Activated B cell treated with CpG ODN at 0.5 μM for 24 hours (primary cell): ENCODE results near the gene TSHZ2. TPM values are rescaled to one million over a fixed set of nuclear protein-coding genes. Genes with fewer than 3 reads are reported as not detected.

Source experiments
- ATAC-seq: fragments of 200-7000 bp; cut with Tn5 transposase; one replicate; pipeline ENCODE4 v1.10.0; 2021; ENCODE audit warnings: low read depth, mild to moderate bottlenecking, moderate library complexity
- CTCF ChIA-PET: fragments of 350-600 bp; sonication (Branson Sonifier 250); formaldehyde crosslinking; loops from one replicate; lab custom pipeline; 2021; ENCODE audit warnings: antibody characterized with exemption; lab: Charles Lee
- POLR2A ChIA-PET: fragments of 350-600 bp; sonication (Branson Sonifier 250); formaldehyde crosslinking; loops from one replicate; lab custom pipeline; 2021; ENCODE audit warnings: antibody characterized with exemption; lab: Charles Lee
- DNase-seq: peaks from one replicate; pipeline ENCODE4 v3.0.0; 2022
- H3K27ac Mint-ChIP-seq: one replicate; pipeline ENCODE4 v1.8.0; 2020; ENCODE audit warnings: mixed read lengths
- H3K27me3 Mint-ChIP-seq: one replicate; pipeline ENCODE4 v1.8.0; 2021; ENCODE audit warnings: mixed read lengths
- H3K36me3 Mint-ChIP-seq: one replicate; pipeline ENCODE4 v1.8.0; 2021; ENCODE audit warnings: low read depth, mixed read lengths
- H3K4me1 Mint-ChIP-seq: one replicate; pipeline ENCODE4 v1.8.0; 2021; ENCODE audit warnings: mixed read lengths
- H3K4me3 Mint-ChIP-seq: one replicate; pipeline ENCODE4 v1.8.0; 2020; ENCODE audit warnings: mild to moderate bottlenecking, mixed read lengths
- H3K9me3 Mint-ChIP-seq: one replicate; pipeline ENCODE4 v1.8.0; 2020; ENCODE audit warnings: mixed read lengths
- intact Hi-C: fragments of 100-400 bp; cut with micrococcal nuclease; formaldehyde crosslinking; loops from one replicate; pipeline ENCODE4 v1.15.1; 2024
- total RNA-seq: library from RNA; stranded (reverse); gene quantifications from 2 replicates; pipeline ENCODE4 v1.2.3, GENCODE V29; 2022
- TF ChIP-seq, protein P1 (sequence below): fragments of 200-600 bp; IDR thresholded peaks from one replicate; pipeline ENCODE4 v1.8.0; 2022; ENCODE audit warnings: antibody characterized with exemption, mild to moderate bottlenecking

The TSHZ2 gene
- total RNA-seq, 1 donor from 2014 or later: 1.7 TPM

DNA sequence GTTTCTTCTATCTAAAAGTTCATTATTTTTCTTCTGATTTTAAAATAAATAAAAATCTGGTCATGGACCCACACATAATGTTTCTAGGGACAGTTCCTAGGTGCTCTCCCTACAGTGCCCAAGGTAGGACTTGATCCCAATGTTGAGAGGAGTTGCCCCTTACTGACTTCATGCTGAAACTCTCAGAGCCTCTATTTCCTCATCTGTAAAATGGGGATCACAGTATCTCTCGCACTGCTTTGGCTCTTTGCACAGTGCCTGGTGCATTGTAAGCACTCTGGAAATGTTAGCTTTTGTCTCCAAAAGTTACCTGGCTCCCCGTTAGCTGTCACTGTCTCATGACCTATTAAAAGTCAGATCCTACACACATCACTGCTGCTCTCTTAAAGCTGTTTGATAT, 205.5 kb downstream of the TSHZ2 start:
- TF ChIP-seq, protein P1, sequence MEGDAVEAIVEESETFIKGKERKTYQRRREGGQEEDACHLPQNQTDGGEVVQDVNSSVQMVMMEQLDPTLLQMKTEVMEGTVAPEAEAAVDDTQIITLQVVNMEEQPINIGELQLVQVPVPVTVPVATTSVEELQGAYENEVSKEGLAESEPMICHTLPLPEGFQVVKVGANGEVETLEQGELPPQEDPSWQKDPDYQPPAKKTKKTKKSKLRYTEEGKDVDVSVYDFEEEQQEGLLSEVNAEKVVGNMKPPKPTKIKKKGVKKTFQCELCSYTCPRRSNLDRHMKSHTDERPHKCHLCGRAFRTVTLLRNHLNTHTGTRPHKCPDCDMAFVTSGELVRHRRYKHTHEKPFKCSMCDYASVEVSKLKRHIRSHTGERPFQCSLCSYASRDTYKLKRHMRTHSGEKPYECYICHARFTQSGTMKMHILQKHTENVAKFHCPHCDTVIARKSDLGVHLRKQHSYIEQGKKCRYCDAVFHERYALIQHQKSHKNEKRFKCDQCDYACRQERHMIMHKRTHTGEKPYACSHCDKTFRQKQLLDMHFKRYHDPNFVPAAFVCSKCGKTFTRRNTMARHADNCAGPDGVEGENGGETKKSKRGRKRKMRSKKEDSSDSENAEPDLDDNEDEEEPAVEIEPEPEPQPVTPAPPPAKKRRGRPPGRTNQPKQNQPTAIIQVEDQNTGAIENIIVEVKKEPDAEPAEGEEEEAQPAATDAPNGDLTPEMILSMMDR: no peak
- intact Hi-C loops: no loop called here
- POLR2A ChIA-PET: no interaction called here
- Mint-ChIP-seq H3K27me3 (peaks cover 4% of the 10 kb centered on the region), H3K36me3 (no peaks in the 10 kb centered on the region), H3K27ac (no peak overlapping the region), H3K4me3 (no peak overlapping the region), H3K4me1 (no peaks in the 10 kb centered on the region), H3K9me3 (no peaks in the 10 kb centered on the region)
- CTCF ChIA-PET: no interaction called here
- ATAC-seq (no peak), DNase-seq (no peak)

DNA sequence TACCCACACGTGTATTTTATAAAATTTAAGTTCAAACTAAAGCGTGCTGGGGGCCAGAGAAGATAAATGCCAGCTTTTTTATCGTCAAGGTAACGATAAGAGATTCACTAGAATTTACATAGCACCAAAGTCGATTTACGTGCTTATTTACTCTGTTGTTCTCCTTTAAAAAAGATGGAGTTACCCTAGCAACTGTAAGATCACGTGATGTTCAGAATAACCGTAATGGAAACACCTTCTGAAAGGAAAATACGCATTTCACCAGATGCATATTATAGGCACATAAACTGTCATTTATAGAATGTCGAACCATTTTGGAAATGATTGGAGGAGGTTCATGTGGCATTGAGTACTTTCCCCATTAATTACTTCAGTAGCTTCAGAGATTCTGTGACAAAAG, 207.6 kb downstream of the TSHZ2 start:
- Mint-ChIP-seq H3K4me3 (no peak overlapping the region), H3K9me3 (no peaks in the 10 kb centered on the region), H3K27me3 (peaks cover 4% of the 10 kb centered on the region), H3K36me3 (no peaks in the 10 kb centered on the region), H3K27ac (no peak overlapping the region), H3K4me1 (no peaks in the 10 kb centered on the region)
- intact Hi-C loops: no loop called here
- DNase-seq (no peak), ATAC-seq (no peak)
- CTCF ChIA-PET: no interaction called here
- POLR2A ChIA-PET: no interaction called here
- TF ChIP-seq, protein P1: no peak

DNA sequence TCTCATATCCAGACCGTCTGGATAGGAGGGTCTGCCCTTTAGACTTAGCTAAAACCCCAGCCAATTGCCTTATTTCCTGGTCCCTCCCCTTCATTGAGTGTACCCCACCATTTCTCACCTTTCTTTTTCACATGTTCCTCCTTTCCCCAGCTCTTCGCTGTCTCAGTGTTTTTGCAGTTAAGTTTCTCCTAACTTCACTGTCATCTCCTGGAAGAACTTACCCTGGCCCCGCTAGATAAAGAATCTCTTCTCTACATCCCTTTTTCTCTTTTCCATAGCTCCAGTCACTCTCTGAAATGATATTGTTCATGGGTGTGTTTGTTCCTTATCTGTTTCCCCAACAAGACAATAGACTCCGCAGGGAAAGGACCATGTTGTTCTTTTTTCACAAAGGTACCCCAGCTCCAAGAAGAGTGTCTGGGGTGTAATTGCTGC, 208.8 kb downstream of the TSHZ2 start:
- Mint-ChIP-seq H3K36me3 (no peaks in the 10 kb centered on the region), H3K9me3 (no peaks in the 10 kb centered on the region), H3K4me3 (no peak overlapping the region), H3K4me1 (no peaks in the 10 kb centered on the region), H3K27ac (no peak overlapping the region), H3K27me3 (peaks cover 4% of the 10 kb centered on the region)
- DNase-seq (no peak), ATAC-seq (no peak)
- ChIA-PET CTCF (no interaction called here), POLR2A (no interaction called here)
- intact Hi-C loops: no loop called here
- TF ChIP-seq, protein P1: no peak

DNA sequence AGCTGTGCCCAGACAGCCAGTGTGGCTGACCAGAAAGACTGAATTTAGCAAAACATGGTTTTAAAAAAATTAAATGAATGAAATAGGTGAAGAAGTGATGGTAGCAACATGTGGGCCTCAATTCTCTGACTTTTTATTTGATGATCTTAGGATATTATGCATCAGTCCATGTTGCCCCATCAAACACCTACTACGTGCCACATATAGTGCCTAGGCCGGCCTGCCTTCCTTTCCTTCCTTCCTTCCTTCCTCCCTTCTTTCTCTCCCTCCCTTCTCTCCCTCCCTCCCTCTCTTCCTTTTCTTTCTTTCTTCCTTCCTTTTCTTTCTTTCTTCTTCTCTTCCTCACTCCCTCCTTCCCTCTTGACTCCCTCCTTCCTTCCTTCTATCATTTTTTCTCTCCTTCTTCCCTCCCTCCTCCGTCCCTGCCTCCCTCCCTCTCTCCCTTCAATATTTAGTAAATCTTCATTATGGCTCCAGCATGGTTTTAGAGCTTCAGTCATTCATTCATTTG, 209.8 kb downstream of the TSHZ2 start:
- ATAC-seq: no peak
- peaks cover 4% of the 10 kb centered on the region for H3K27me3 Mint-ChIP-seq
- no peak for DNase-seq
- H3K4me1 Mint-ChIP-seq: no peaks in the 10 kb centered on the region
- POLR2A ChIA-PET: no interaction called here
- H3K9me3 Mint-ChIP-seq: no peaks in the 10 kb centered on the region
- CTCF ChIA-PET: no interaction called here
- H3K27ac Mint-ChIP-seq: no peak overlapping the region
- H3K4me3 Mint-ChIP-seq: no peak overlapping the region
- TF ChIP-seq, protein P1: no peak
- no peaks in the 10 kb centered on the region for H3K36me3 Mint-ChIP-seq
- intact Hi-C loops: no loop called here

DNA sequence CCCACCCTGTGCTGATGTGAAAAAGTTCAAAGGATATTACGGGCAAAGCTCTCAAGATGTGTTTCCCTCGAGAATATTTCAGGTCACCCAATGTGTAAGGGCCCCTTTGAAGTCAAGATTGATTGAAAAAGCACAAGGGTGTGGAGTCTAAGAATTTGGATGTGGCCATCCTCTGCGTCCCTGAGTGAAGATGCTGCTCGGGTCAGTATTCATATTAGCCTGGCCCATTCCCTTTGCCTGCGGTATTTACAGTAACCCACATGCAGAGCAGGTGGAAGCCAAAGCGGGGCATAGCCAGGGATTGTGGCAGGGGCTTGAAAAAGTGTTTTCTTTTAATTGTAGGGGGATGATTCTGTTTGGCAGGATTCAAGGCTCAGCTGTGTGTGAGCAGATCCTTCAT, 211.0 kb downstream of the TSHZ2 start:
- CTCF ChIA-PET: no interaction called here
- Mint-ChIP-seq H3K36me3 (no peaks in the 10 kb centered on the region), H3K4me1 (peaks cover 6% of the 10 kb centered on the region), H3K4me3 (no peak overlapping the region), H3K27ac (no peak overlapping the region), H3K9me3 (no peaks in the 10 kb centered on the region), H3K27me3 (peaks cover 2% of the 10 kb centered on the region)
- TF ChIP-seq, protein P1: no peak
- intact Hi-C loops: no loop called here
- ATAC-seq: no peak
- DNase-seq: no peak
- POLR2A ChIA-PET: no interaction called here
